ENCODE results near the gene KBTBD3.

DNA sequence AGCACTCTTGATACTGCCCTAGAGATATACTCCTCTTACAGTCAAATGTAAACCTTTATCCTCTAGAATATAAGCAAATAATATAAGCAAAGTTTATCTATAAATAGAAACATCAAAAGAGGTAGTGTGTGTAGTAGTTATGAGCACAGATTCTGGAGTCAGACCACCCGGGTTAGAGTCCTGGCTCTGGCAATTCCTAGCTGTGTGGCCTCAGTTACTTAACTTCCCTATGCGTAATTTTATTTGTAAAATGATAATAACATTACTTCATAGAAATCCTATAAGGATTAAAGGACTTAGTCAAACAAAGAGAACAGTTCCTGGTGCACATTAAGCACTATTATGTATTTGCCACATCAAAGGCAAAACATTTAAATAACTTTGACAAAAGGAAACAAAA lies 62.1 kb downstream of the KBTBD3 start:
- no peak for TF ChIP-seq ELF4 (IDR thresholded peaks at IDR 0.05)
- no peak for TF ChIP-seq ARNT (IDR thresholded peaks at IDR 0.05)
- no peak for TF ChIP-seq ZNF384 (IDR thresholded peaks at IDR 0.05)
- TF ChIP-seq NFRKB (IDR thresholded peaks at IDR 0.05): no peak
- TF ChIP-seq, protein P1, sequence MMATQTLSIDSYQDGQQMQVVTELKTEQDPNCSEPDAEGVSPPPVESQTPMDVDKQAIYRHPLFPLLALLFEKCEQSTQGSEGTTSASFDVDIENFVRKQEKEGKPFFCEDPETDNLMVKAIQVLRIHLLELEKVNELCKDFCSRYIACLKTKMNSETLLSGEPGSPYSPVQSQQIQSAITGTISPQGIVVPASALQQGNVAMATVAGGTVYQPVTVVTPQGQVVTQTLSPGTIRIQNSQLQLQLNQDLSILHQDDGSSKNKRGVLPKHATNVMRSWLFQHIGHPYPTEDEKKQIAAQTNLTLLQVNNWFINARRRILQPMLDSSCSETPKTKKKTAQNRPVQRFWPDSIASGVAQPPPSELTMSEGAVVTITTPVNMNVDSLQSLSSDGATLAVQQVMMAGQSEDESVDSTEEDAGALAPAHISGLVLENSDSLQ (IDR thresholded peaks at IDR 0.05): no peak
- no peak for TF ChIP-seq BHLHE40 (IDR thresholded peaks at IDR 0.05; ENCODE audit: borderline replicate concordance)
- TF ChIP-seq SP1 (IDR thresholded peaks at IDR 0.05): no peak
- TF ChIP-seq FOXM1 (IDR thresholded peaks at IDR 0.05; ENCODE audit: borderline replicate concordance): no peak
- no peak for TF ChIP-seq SUZ12 (IDR thresholded peaks at IDR 0.05)
